Type B pancreatic cell (in vitro differentiated cells): ENCODE data around the gene RAB32. TPM values are rescaled to one million over a fixed set of nuclear protein-coding genes. Genes with fewer than 3 reads are reported as not detected.

Source experiments
- DNase-seq: peaks from one replicate; pipeline ENCODE4 v3.0.0; 2021; ENCODE audit warnings: mixed read lengths; ENCODE audit not compliant: unreplicated experiment; ENCODE audit errors: extremely low spot score
- H3K27ac Mint-ChIP-seq: 2 replicates; pipeline ENCODE4 v1.8.0; 2021; ENCODE audit warnings: mild to moderate bottlenecking, mixed read lengths
- H3K27me3 Mint-ChIP-seq: 2 replicates; pipeline ENCODE4 v1.8.0; 2021; ENCODE audit warnings: mixed read lengths
- H3K36me3 Mint-ChIP-seq: 2 replicates; pipeline ENCODE4 v1.8.0; 2021; ENCODE audit warnings: mixed read lengths
- H3K4me1 Mint-ChIP-seq: one replicate; pipeline ENCODE4 v1.8.0; 2021; ENCODE audit warnings: mixed read lengths; ENCODE audit not compliant: unreplicated experiment
- H3K4me3 Mint-ChIP-seq: 2 replicates; pipeline ENCODE4 v1.8.0; 2021; ENCODE audit warnings: mild to moderate bottlenecking, mixed read lengths
- H3K9me3 Mint-ChIP-seq: 2 replicates; pipeline ENCODE4 v1.8.0; 2021; ENCODE audit warnings: mixed read lengths
- long read RNA-seq: library from polyadenylated mRNA; unstranded; transcript quantifications from one replicate; pipeline ENCODE4 v2.0.0, GENCODE V29; 2020
- total RNA-seq: library from RNA; stranded (reverse); gene quantifications from 2 replicates; pipeline ENCODE4 v1.2.1, GENCODE V29; 2021; ENCODE audit warnings: low replicate concordance
- TF ChIP-seq, protein P1 (sequence below): fragments of 200-600 bp; sonication (generic); conservative IDR thresholded peaks from 2 replicates; pipeline ENCODE4 v1.5.0; 2021; ENCODE audit warnings: antibody characterized with exemption, mild to moderate bottlenecking

Gene RAB32
- 19.1 and 21.9 TPM in 2 replicates for total RNA-seq
- long read RNA-seq, partial matches to known transcripts: 0 of 3 reads
- long read RNA-seq, other reads (novel, unspliced or antisense): 1 of 3 reads

DNA sequence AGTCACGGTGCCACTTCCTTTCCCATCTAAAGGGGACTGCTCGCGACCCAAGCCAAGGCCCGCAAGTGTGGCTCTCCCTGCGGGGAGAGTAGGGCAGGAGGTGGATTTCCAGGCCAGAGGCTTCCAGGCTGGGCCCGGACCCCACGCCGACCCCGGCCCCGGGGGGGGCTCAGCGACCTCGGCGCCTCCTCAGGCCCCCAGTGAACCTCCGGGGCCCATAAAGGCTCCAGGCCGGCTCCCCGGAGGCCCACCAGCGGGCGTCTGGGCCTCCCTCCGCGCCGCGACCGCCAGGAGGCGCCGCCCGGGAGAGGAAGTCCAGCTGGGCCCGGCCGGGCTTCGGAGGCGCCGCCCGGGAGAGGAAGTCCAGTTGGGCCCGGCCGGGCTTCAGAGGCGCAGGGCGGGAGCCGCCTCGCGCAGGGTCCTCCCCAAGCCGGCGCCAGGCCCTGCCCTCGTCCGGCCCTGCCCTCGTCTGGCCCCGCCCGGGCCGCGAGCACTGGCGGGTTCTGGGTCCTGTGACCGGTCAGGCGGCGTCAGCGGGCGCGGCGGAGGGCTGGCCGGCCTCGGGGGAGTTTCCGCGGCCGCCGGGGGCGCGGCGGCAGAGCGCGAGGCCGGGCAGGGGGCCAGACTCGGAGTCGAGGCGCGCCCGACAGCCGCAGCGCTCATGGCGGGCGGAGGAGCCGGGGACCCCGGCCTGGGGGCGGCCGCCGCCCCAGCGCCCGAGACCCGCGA, at the start of gene RAB32:
Gene RAB32, plus strand, starts transcription at position 623 of the 729 bp plus-strand sequence. Its CDS starts 39 bp downstream, at position 662.
- H3K27me3 Mint-ChIP-seq: peaks cover 3% of the 10 kb centered on the region
- H3K4me3 Mint-ChIP-seq: peak within 1 kb of the TSS; percentile 100
- peaks cover 22% of the 10 kb centered on the region for H3K4me1 Mint-ChIP-seq
- no peaks in the 10 kb centered on the region for H3K36me3 Mint-ChIP-seq
- DNase-seq: peak; percentile 86
- TF ChIP-seq, protein P1, sequence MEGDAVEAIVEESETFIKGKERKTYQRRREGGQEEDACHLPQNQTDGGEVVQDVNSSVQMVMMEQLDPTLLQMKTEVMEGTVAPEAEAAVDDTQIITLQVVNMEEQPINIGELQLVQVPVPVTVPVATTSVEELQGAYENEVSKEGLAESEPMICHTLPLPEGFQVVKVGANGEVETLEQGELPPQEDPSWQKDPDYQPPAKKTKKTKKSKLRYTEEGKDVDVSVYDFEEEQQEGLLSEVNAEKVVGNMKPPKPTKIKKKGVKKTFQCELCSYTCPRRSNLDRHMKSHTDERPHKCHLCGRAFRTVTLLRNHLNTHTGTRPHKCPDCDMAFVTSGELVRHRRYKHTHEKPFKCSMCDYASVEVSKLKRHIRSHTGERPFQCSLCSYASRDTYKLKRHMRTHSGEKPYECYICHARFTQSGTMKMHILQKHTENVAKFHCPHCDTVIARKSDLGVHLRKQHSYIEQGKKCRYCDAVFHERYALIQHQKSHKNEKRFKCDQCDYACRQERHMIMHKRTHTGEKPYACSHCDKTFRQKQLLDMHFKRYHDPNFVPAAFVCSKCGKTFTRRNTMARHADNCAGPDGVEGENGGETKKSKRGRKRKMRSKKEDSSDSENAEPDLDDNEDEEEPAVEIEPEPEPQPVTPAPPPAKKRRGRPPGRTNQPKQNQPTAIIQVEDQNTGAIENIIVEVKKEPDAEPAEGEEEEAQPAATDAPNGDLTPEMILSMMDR: peak; percentile 79
- peak within 1 kb of the TSS; percentile 96 for H3K27ac Mint-ChIP-seq
- no peaks in the 10 kb centered on the region for H3K9me3 Mint-ChIP-seq

- Mint-ChIP-seq H3K4me3 (no peak overlapping the region), H3K27ac (no peak overlapping the region), H3K9me3 (no peaks in the 10 kb centered on the region), H3K36me3 (no peaks in the 10 kb centered on the region), H3K4me1 (no peaks in the 10 kb centered on the region), H3K27me3 (peaks cover 4% of the 10 kb centered on the region)
- no peak for DNase-seq
- TF ChIP-seq, protein P1: no peak
Measured at GRCh38 chr6:146498309-146498708, 45.3 kb upstream of the RAB32 start.

DNA sequence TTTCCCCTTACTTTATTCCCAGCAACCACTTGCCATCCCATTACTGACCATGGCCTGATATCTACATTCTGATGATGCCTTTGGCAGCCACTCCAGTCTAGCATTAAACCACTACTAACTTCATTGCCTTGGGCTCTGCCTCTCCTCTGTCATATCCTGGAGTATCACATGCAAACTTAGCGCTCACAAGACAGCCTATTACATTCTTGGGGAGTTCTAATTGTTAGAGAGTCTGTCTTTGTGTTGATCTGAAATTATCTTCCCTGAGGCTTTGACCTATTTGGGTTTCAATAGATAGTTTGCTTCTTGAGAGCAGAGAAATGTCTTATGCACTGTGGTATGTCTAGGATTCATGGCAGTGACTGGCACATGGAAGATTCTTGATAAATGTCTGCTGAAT, 40.5 kb upstream of the RAB32 start:
- Mint-ChIP-seq H3K4me1 (no peaks in the 10 kb centered on the region), H3K27ac (no peak overlapping the region), H3K36me3 (no peaks in the 10 kb centered on the region), H3K4me3 (no peak overlapping the region), H3K27me3 (no peaks in the 10 kb centered on the region), H3K9me3 (no peaks in the 10 kb centered on the region)
- TF ChIP-seq, protein P1: no peak
- no peak for DNase-seq

- Mint-ChIP-seq H3K27ac (no peak overlapping the region), H3K27me3 (no peaks in the 10 kb centered on the region), H3K4me3 (no peak overlapping the region), H3K9me3 (peaks cover 3% of the 10 kb centered on the region), H3K4me1 (no peaks in the 10 kb centered on the region), H3K36me3 (no peaks in the 10 kb centered on the region)
- TF ChIP-seq, protein P1: no peak
- DNase-seq: no peak
Measured at GRCh38 chr6:146515212-146515611, 28.4 kb upstream of the RAB32 start.

GRCh38 chr6:146526192-146526591, 17.4 kb upstream of the RAB32 start:
- Mint-ChIP-seq H3K27me3 (no peaks in the 10 kb centered on the region), H3K27ac (no peak overlapping the region), H3K9me3 (peaks cover 6% of the 10 kb centered on the region), H3K4me1 (no peaks in the 10 kb centered on the region), H3K36me3 (no peaks in the 10 kb centered on the region), H3K4me3 (no peak overlapping the region)
- TF ChIP-seq, protein P1: peak; percentile 36
- no peak for DNase-seq
